Thyroid gland (tissue), 4 donors: ENCODE data around the gene CALD1.

Experiments
- CTCF ChIP-seq, 6 experiments: fragments of 200-600 bp in 3 of 6; fragments of 450-650 bp in 3 of 6; sonication (generic) in 3 of 6; IDR thresholded peaks; one replicate each; pipeline ENCODE4 v1.5.1; 2016 to 2019; ENCODE audit warnings: antibody characterized with exemption in 6 of 6, mild to moderate bottlenecking in 2 of 6, inconsistent platforms in 1 of 6, moderate library complexity in 1 of 6
- POLR2A ChIP-seq, 2 donors: fragments of 450-650 bp; IDR thresholded peaks; one replicate each; pipeline ENCODE4 v1.6.1; 2017; ENCODE audit warnings: antibody characterized with exemption in 2 of 2, mild to moderate bottlenecking in 2 of 2, moderate library complexity in 1 of 2

- no peak for TF ChIP-seq CTCF (IDR thresholded peaks at IDR 0.05)
- TF ChIP-seq POLR2A (IDR thresholded peaks at IDR 0.05) = no peak
These were observed 76.0 kb downstream of the CALD1 start for GRCh38 chr7:134855442-134855841.
